T-cell (primary cell): ENCODE data around the gene KCNIP4. TPM values are rescaled to one million over a fixed set of nuclear protein-coding genes. Genes with fewer than 3 reads are reported as not detected.

Experiments used
- ATAC-seq, 4 experiments: fragments of 200-7000 bp in 3 of 4; fragments of 150-1000 bp in 1 of 4; cut with Tn5 transposase; replicated peaks in 1 of 4; 1 replicate in 3 of 4; 2 replicates in 1 of 4; pipeline ENCODE4 v1.10.0; 2021; ENCODE audit warnings: moderate library complexity in 3 of 4, mild to moderate bottlenecking in 2 of 4, moderate number of reproducible peaks in 1 of 4
- CTCF ChIA-PET, 2 donors: fragments of 300-600 bp; sonication (Branson Sonifier 250); formaldehyde crosslinking; loops; one replicate each; lab custom pipeline; 2022; ENCODE audit warnings: antibody characterized with exemption in 2 of 2; lab: Charles Lee
- POLR2A ChIA-PET, 2 donors: fragments of 300-600 bp; sonication (Branson Sonifier 250); formaldehyde crosslinking; loops; one replicate each; lab custom pipeline; 2022; ENCODE audit warnings: antibody characterized with exemption in 2 of 2; lab: Charles Lee
- DNase-seq, 35 experiments: peaks; one replicate each; pipeline versions ENCODE4 v3.0.0 to v3.0.0-alpha.2; 2013 to 2023
- H3K27ac ChIP-seq: one replicate; pipeline ENCODE4 v1.5.1; 2013; ENCODE audit warnings: low read length
- H3K27me3 ChIP-seq, 2 experiments: replicated peaks in 1 of 2; 1 replicate in 1 of 2; 2 replicates in 1 of 2; pipeline versions ENCODE4 v1.6.1 to v1.7.0; 2013; ENCODE audit warnings: low read length in 1 of 2, mixed read lengths in 1 of 2; ENCODE audit not compliant: control insufficient read depth in 2 of 2, insufficient read depth in 2 of 2; ENCODE audit errors: extremely low read depth in 1 of 2
- H3K36me3 ChIP-seq, 2 donors: 1 replicate in 1 of 2; 2 replicates in 1 of 2; pipeline versions ENCODE4 v1.6.1 to v1.7.0; 2013; ENCODE audit warnings: low read length in 1 of 2; ENCODE audit not compliant: control insufficient read depth in 2 of 2, insufficient read depth in 1 of 2; ENCODE audit errors: extremely low read depth in 1 of 2
- H3K4me1 ChIP-seq, 2 experiments: 1 replicate in 1 of 2; 2 replicates in 1 of 2; pipeline versions ENCODE4 v1.6.1 to v1.7.0; 2013; ENCODE audit warnings: low read length in 2 of 2, mixed read lengths in 1 of 2; ENCODE audit not compliant: insufficient read depth in 2 of 2, control insufficient read depth in 1 of 2; ENCODE audit errors: extremely low read depth in 1 of 2
- H3K4me3 ChIP-seq, 2 donors: 1 replicate in 1 of 2; 2 replicates in 1 of 2; pipeline versions ENCODE4 v1.5.1 to v1.7.0; 2013; ENCODE audit warnings: mild to moderate bottlenecking in 2 of 2, low read length in 1 of 2, moderate library complexity in 1 of 2; ENCODE audit not compliant: control insufficient read depth in 1 of 2; ENCODE audit errors: extremely low read depth in 1 of 2
- H3K9me3 ChIP-seq: 2 replicates; pipeline ENCODE4 v1.7.0; 2013
- H3K27ac Mint-ChIP-seq, 2 donors: one replicate each; pipeline ENCODE4 v1.8.0; 2020 to 2021; ENCODE audit warnings: mild to moderate bottlenecking in 2 of 2, mixed read lengths in 2 of 2
- H3K27me3 Mint-ChIP-seq, 2 donors: one replicate each; pipeline ENCODE4 v1.8.0; 2021 to 2022; ENCODE audit warnings: mixed read lengths in 2 of 2
- H3K36me3 Mint-ChIP-seq: one replicate; pipeline ENCODE4 v1.8.0; 2021; ENCODE audit warnings: mixed read lengths
- H3K4me1 Mint-ChIP-seq, 3 donors: one replicate each; pipeline ENCODE4 v1.8.0; 2020 to 2022; ENCODE audit warnings: mixed read lengths in 3 of 3, mild to moderate bottlenecking in 1 of 3
- H3K4me3 Mint-ChIP-seq, 3 donors: one replicate each; pipeline ENCODE4 v1.8.0; 2020 to 2022; ENCODE audit warnings: mild to moderate bottlenecking in 3 of 3, mixed read lengths in 3 of 3, moderate library complexity in 3 of 3
- H3K9me3 Mint-ChIP-seq, 3 donors: one replicate each; pipeline ENCODE4 v1.8.0; 2020 to 2022; ENCODE audit warnings: mixed read lengths in 3 of 3
- WGBS: methylation state at CpG from one replicate; pipeline ENCODE4 v1.1.5; 2013; ENCODE audit warnings: missing lambda C conversion rate; ENCODE audit not compliant: insufficient coverage; 5-methylcytosine and 5-hydroxymethylcytosine counted together
- total RNA-seq, 35 experiments: library from RNA in 6 of 35; stranded (reverse) in 6 of 35; fragments of 120-200 nt in 1 of 35; gene quantifications; one replicate each; pipeline versions ENCODE4 v1.2.1 to v1.2.4 and lab custom pipeline; 2013 to 2026

KCNIP4 gene
- total RNA-seq, 5 donors from 2014 or later (not counting 1 experiment from before 2014, with no cell fraction given) = not detected

- no peaks in the 10 kb centered on the region for H3K4me1 Mint-ChIP-seq
- no peak overlapping the region for H3K4me3 Mint-ChIP-seq
- Histone ChIP-seq H3K27me3 (no peaks in the 10 kb centered on the region), H3K4me3 (no peak overlapping the region), H3K36me3 (no peaks in the 10 kb centered on the region), H3K9me3 (no peaks in the 10 kb centered on the region), H3K4me1 (no peaks in the 10 kb centered on the region), H3K27ac (no peak overlapping the region)
- no peak overlapping the region for H3K27ac Mint-ChIP-seq
- ChIA-PET POLR2A (no interaction called here), CTCF (no interaction called here)
- ATAC-seq (no peak), DNase-seq (no peak)
- peaks cover 0 to 12% (median 10%) of the 10 kb centered on the region in 3 donors for H3K9me3 Mint-ChIP-seq
- H3K27me3 Mint-ChIP-seq = no peaks in the 10 kb centered on the region
- no CpG with 5 or more reads among the region's 1 CpG for WGBS
- H3K36me3 Mint-ChIP-seq = no peaks in the 10 kb centered on the region
These were observed 478.0 kb downstream of the KCNIP4 start for GRCh38 chr4:21470535-21470934.

GRCh38 chr4:21469438-21470300 lies 478.9 kb downstream of the KCNIP4 start:
- Mint-ChIP-seq H3K27me3 (no peaks in the 10 kb centered on the region), H3K27ac (no peak overlapping the region), H3K4me1 (no peaks in the 10 kb centered on the region), H3K9me3 (peaks cover 0 to 12% (median 10%) of the 10 kb centered on the region in 3 donors), H3K36me3 (no peaks in the 10 kb centered on the region), H3K4me3 (no peak overlapping the region)
- ATAC-seq (no peak), DNase-seq (no peak)
- Histone ChIP-seq H3K4me1 (no peaks in the 10 kb centered on the region), H3K27ac (no peak overlapping the region), H3K27me3 (no peaks in the 10 kb centered on the region), H3K36me3 (no peaks in the 10 kb centered on the region), H3K4me3 (no peak overlapping the region), H3K9me3 (no peaks in the 10 kb centered on the region)
- WGBS = 82% methylated on average over 2 of the region's 9 CpGs
- POLR2A ChIA-PET = no interaction called here
- CTCF ChIA-PET = interaction anchor here (0.7 to 1.2 kb wide), 2 partner anchors 696 to 1956 kb away, joined by 3 to 5 read pairs; no protein-coding TSS in a partner anchor

- DNase-seq (no peak), ATAC-seq (no peak)
- WGBS = 100% methylated on average over 1 of the region's 4 CpGs
- Histone ChIP-seq H3K4me3 (no peak overlapping the region), H3K9me3 (no peaks in the 10 kb centered on the region), H3K4me1 (no peaks in the 10 kb centered on the region), H3K36me3 (no peaks in the 10 kb centered on the region), H3K27me3 (no peaks in the 10 kb centered on the region), H3K27ac (no peak overlapping the region)
- Mint-ChIP-seq H3K4me3 (no peak overlapping the region), H3K27ac (no peak overlapping the region), H3K4me1 (no peaks in the 10 kb centered on the region), H3K27me3 (no peaks in the 10 kb centered on the region), H3K9me3 (peaks cover 0 to 12% (median 10%) of the 10 kb centered on the region in 3 donors), H3K36me3 (no peaks in the 10 kb centered on the region)
- ChIA-PET CTCF (interaction anchor here in 1 of 2 donors (0.6 kb wide), 1 partner anchor 694 kb away, joined by 3 read pairs; no protein-coding TSS in a partner anchor), POLR2A (no interaction called here)
These were observed 481.0 kb downstream of the KCNIP4 start for GRCh38 chr4:21467551-21467950.

- Histone ChIP-seq H3K9me3 (no peaks in the 10 kb centered on the region), H3K4me3 (no peak overlapping the region), H3K36me3 (no peaks in the 10 kb centered on the region), H3K27me3 (no peaks in the 10 kb centered on the region), H3K4me1 (no peaks in the 10 kb centered on the region), H3K27ac (no peak overlapping the region)
- H3K4me3 Mint-ChIP-seq = no peak overlapping the region
- H3K27ac Mint-ChIP-seq = no peak overlapping the region
- H3K36me3 Mint-ChIP-seq = no peaks in the 10 kb centered on the region
- ChIA-PET POLR2A (no interaction called here), CTCF (no interaction called here)
- 73% methylated on average over 4 of the region's 6 CpGs for WGBS
- peaks cover 10 to 14% (median 12%) of the 10 kb centered on the region in 3 donors for H3K9me3 Mint-ChIP-seq
- no peak for DNase-seq
- no peak for ATAC-seq
- H3K4me1 Mint-ChIP-seq = no peaks in the 10 kb centered on the region
- H3K27me3 Mint-ChIP-seq = no peaks in the 10 kb centered on the region
These were observed 491.3 kb downstream of the KCNIP4 start for GRCh38 chr4:21457086-21457840.

GRCh38 chr4:21454831-21455230 lies 493.7 kb downstream of the KCNIP4 start:
- Histone ChIP-seq H3K4me3 (no peak overlapping the region), H3K9me3 (no peaks in the 10 kb centered on the region), H3K27ac (no peak overlapping the region), H3K36me3 (no peaks in the 10 kb centered on the region), H3K27me3 (no peaks in the 10 kb centered on the region), H3K4me1 (no peaks in the 10 kb centered on the region)
- ATAC-seq = no peak
- CTCF ChIA-PET = no interaction called here
- peaks cover 7 to 14% (median 8%) of the 10 kb centered on the region in 3 donors for H3K9me3 Mint-ChIP-seq
- no CpG with 5 or more reads among the region's 1 CpG for WGBS
- POLR2A ChIA-PET = no interaction called here
- H3K36me3 Mint-ChIP-seq = no peaks in the 10 kb centered on the region
- DNase-seq = no peak
- no peaks in the 10 kb centered on the region for H3K27me3 Mint-ChIP-seq
- H3K27ac Mint-ChIP-seq = no peak overlapping the region
- no peaks in the 10 kb centered on the region for H3K4me1 Mint-ChIP-seq
- no peak overlapping the region for H3K4me3 Mint-ChIP-seq

GRCh38 chr4:21454201-21454600 lies 494.4 kb downstream of the KCNIP4 start:
- Mint-ChIP-seq H3K27ac (no peak overlapping the region), H3K4me1 (no peaks in the 10 kb centered on the region), H3K4me3 (no peak overlapping the region), H3K9me3 (peaks cover 8 to 14% (median 8%) of the 10 kb centered on the region in 3 donors), H3K27me3 (no peaks in the 10 kb centered on the region), H3K36me3 (no peaks in the 10 kb centered on the region)
- ChIA-PET CTCF (no interaction called here), POLR2A (no interaction called here)
- Histone ChIP-seq H3K27me3 (no peaks in the 10 kb centered on the region), H3K27ac (no peak overlapping the region), H3K9me3 (no peaks in the 10 kb centered on the region), H3K4me1 (no peaks in the 10 kb centered on the region), H3K4me3 (no peak overlapping the region), H3K36me3 (no peaks in the 10 kb centered on the region)
- ATAC-seq = no peak
- no CpG with 5 or more reads among the region's 4 CpGs for WGBS
- no peak for DNase-seq
